Common myeloid progenitor, CD34-positive (primary cell): ENCODE measurements around the gene RSF1.
A peak's percentile ranks its signal among the peaks of the same experiment; 100 is the strongest.
"Not testable (repeated sequence)": the region's sequence is repeated elsewhere in the genome, so short reads cannot be mapped to it uniquely, and the experiment has no call there.

ENCODE experiments used
- CTCF ChIA-PET: fragments of 350-600 bp; sonication (Branson Sonifier 250); formaldehyde crosslinking; loops from one replicate; lab custom pipeline; 2021; ENCODE audit warnings: antibody characterized with exemption; lab: Charles Lee
- POLR2A ChIA-PET: fragments of 350-600 bp; sonication (Branson Sonifier 250); formaldehyde crosslinking; loops from one replicate; lab custom pipeline; 2021; ENCODE audit warnings: antibody characterized with exemption; lab: Charles Lee
- DNase-seq, 3 donors: peaks; one replicate each; pipeline versions ENCODE4 v3.0.0 to v3.0.0-alpha.2; 2013
- H3K27ac ChIP-seq, 2 experiments: 1 replicate in 1 of 2; 2 replicates in 1 of 2; pipeline ENCODE4 v1.7.0; 2013; ENCODE audit warnings: inconsistent platforms in 2 of 2, low read length in 2 of 2, mild to moderate bottlenecking in 2 of 2, low read depth in 1 of 2, moderate library complexity in 1 of 2; ENCODE audit not compliant: severe bottlenecking in 2 of 2, insufficient read depth in 1 of 2, poor library complexity in 1 of 2
- H3K27me3 ChIP-seq, 5 experiments: replicated peaks in 2 of 5; 1 replicate in 3 of 5; 2 replicates in 2 of 5; pipeline versions ENCODE4 v1.6.1 to v1.7.0; 2013; ENCODE audit warnings: low read length in 4 of 5, mild to moderate bottlenecking in 2 of 5, moderate library complexity in 2 of 5, inconsistent platforms in 1 of 5; ENCODE audit not compliant: insufficient read depth in 5 of 5, control insufficient read depth in 4 of 5
- H3K36me3 ChIP-seq, 4 experiments: 1 replicate in 2 of 4; 2 replicates in 2 of 4; pipeline versions ENCODE4 v1.6.1 to v1.7.0; 2013; ENCODE audit warnings: low read length in 3 of 4, control low read depth in 1 of 4, mild to moderate bottlenecking in 1 of 4; ENCODE audit not compliant: control insufficient read depth in 4 of 4, insufficient read depth in 4 of 4
- H3K4me1 ChIP-seq, 4 experiments: 1 replicate in 3 of 4; 2 replicates in 1 of 4; pipeline versions ENCODE4 v1.6.1 to v1.7.1; 2013; ENCODE audit warnings: low read length in 3 of 4, mild to moderate bottlenecking in 3 of 4, control low read depth in 1 of 4, inconsistent platforms in 1 of 4, moderate library complexity in 1 of 4; ENCODE audit not compliant: control insufficient read depth in 4 of 4, insufficient read depth in 4 of 4; ENCODE audit errors: control extremely low read depth in 1 of 4
- H3K4me3 ChIP-seq, 7 experiments: 1 replicate in 4 of 7; 2 replicates in 3 of 7; pipeline versions ENCODE4 v1.5.1 to v1.7.0; 2013; ENCODE audit warnings: mild to moderate bottlenecking in 7 of 7, low read length in 6 of 7, moderate library complexity in 6 of 7, inconsistent platforms in 2 of 7, low read depth in 2 of 7, control low read depth in 1 of 7; ENCODE audit not compliant: insufficient read depth in 4 of 7, control insufficient read depth in 1 of 7; ENCODE audit errors: extremely low read depth in 1 of 7
- H3K9me3 ChIP-seq, 5 experiments: 1 replicate in 4 of 5; 2 replicates in 1 of 5; pipeline versions ENCODE4 v1.6.1 to v1.7.1; 2013; ENCODE audit warnings: low read length in 4 of 5, mild to moderate bottlenecking in 2 of 5, inconsistent platforms in 1 of 5, low read depth in 1 of 5, moderate library complexity in 1 of 5; ENCODE audit not compliant: control insufficient read depth in 4 of 5, insufficient read depth in 2 of 5; ENCODE audit errors: control extremely low read depth in 1 of 5
- WGBS: methylation state at CpG from one replicate; pipeline ENCODE4 v1.1.5; 2013; ENCODE audit not compliant: insufficient coverage; 5-methylcytosine and 5-hydroxymethylcytosine counted together

Gene RSF1

GRCh38 chr11:77851503-77851902, 31.0 kb upstream of the RSF1 start:
- POLR2A ChIA-PET, result no interaction called here
- Histone ChIP-seq H3K4me3 (no peak overlapping the region), H3K4me1 (no peaks in the 10 kb centered on the region), H3K27ac (no peak overlapping the region), H3K27me3 (no peaks in the 10 kb centered on the region), H3K9me3 (peaks cover 3 to 31% (median 20%) of the 10 kb centered on the region in 5 experiments), H3K36me3 (peaks cover 8 to 65% (median 17%) of the 10 kb centered on the region in 4 experiments)
- CTCF ChIA-PET, result no interaction called here
- DNase-seq, result no peak
- 100% methylated on average over 1 of the region's 1 CpG for WGBS

DNA sequence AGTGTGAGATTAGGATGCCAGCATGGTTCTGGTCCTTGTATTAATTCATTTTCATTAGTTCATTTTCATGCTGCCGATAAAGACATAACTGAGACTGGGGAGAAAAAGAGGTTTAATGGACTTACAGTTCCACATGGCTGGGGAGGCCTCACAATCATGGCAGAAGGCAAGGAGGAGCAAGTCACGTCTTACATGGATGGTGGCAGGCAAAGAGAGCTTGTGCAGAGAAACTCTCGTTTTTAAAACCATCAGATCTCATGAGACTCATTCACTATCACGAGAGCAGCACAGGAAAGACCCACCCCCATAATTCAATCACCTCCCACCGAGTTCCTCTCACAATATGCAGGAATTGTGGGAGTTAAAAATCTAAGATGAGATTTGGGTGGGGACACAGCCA, 23.2 kb upstream of the RSF1 start:
- DNase-seq, H3K27me3 ChIP-seq, H3K4me3 ChIP-seq, H3K27ac ChIP-seq, CTCF ChIA-PET, POLR2A ChIA-PET: not testable (repeated sequence)
- H3K4me1 ChIP-seq, result peaks cover 0 to 16% (median 5%) of the 10 kb centered on the region in 4 experiments
- H3K9me3 ChIP-seq, result peaks cover 3 to 27% (median 7%) of the 10 kb centered on the region in 5 experiments
- peaks cover 12 to 46% (median 24%) of the 10 kb centered on the region in 4 experiments for H3K36me3 ChIP-seq
- WGBS, result no CpG with 5 or more reads among the region's 5 CpGs

DNA sequence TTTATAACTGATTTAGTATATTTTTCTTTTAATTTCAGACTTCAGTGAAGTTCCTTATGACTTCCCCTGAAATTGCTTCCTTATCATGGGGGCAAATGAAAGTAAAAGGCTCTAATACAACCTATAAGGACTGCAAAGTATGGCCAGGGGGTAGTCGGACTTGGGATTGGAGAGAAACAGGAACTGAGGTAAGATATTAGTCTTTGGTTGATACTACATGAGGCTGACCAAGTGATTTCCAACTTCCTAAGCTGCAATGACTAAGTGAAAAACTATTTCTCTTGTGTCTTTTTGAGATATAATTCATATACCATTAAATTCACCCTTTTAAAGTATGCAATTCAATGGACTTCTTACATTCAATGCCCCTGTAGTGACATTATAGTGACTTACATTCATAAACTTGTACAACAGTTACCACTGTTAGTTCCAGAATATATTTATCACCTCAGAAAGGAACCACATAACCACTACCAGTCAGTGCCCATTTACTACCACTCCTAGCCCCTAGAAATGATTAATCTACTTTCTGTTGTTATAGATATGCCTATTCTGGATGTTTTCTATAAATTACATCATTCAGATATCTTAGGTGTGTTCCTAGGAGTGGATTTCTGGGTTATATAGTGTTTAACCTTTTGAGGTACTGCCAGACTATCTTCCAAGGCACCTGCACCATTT, 22.1 kb upstream of the RSF1 start:
- ChIA-PET CTCF (no interaction called here), POLR2A (no interaction called here)
- whole genome bisulfite sequencing, result no CpG with 5 or more reads among the region's 1 CpG

DNA sequence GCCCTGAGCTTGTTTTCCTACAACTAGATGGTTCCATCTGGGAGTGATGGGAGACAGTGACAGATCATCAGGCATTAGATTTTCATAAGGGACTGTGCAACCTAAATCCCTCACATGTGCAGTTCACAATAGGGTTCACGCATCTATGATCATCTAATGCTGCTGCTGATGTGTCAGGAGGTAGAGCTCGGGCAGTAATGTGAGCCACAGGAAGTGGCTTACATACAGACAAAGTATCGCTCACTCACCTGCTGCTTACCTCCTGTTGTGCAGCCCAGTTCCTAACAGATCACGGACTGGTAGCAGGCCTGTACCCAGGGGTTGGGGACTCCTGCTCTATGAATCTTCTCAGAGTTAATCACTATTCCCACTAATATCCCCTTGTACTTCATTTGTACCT, 12.8 kb upstream of the RSF1 start:
- H3K9me3 ChIP-seq, result peaks cover 0 to 12% (median 0%) of the 10 kb centered on the region in 5 experiments
- no peak overlapping the region for H3K27ac ChIP-seq
- no peak for DNase-seq
- H3K4me3 ChIP-seq, result no peak overlapping the region
- peaks cover 2 to 6% (median 3%) of the 10 kb centered on the region in 4 experiments for H3K36me3 ChIP-seq
- ChIA-PET POLR2A (no interaction called here), CTCF (interaction anchor here (0.6 kb wide), 1 partner anchor 13 kb away, joined by 3 read pairs; no protein-coding TSS in a partner anchor)
- H3K27me3 ChIP-seq, result no peaks in the 10 kb centered on the region
- H3K4me1 ChIP-seq, result no peaks in the 10 kb centered on the region
- 100% methylated on average over 4 of the region's 4 CpGs for WGBS

More for the DNA sequence above, 22.1 kb upstream of the RSF1 start:
- DNase-seq, result peak in 2 of 3 donors; percentile 58 to 69
- peak overlapping the region in 2 of 7 experiments; percentile 14 to 28 for H3K4me3 ChIP-seq
- no peak overlapping the region for H3K27ac ChIP-seq
- H3K36me3 ChIP-seq, result peaks cover 12 to 44% (median 23%) of the 10 kb centered on the region in 4 experiments
- H3K27me3 ChIP-seq, result no peaks in the 10 kb centered on the region
- peaks cover 0 to 16% (median 5%) of the 10 kb centered on the region in 4 experiments for H3K4me1 ChIP-seq
- peaks cover 3 to 27% (median 7%) of the 10 kb centered on the region in 5 experiments for H3K9me3 ChIP-seq

DNA sequence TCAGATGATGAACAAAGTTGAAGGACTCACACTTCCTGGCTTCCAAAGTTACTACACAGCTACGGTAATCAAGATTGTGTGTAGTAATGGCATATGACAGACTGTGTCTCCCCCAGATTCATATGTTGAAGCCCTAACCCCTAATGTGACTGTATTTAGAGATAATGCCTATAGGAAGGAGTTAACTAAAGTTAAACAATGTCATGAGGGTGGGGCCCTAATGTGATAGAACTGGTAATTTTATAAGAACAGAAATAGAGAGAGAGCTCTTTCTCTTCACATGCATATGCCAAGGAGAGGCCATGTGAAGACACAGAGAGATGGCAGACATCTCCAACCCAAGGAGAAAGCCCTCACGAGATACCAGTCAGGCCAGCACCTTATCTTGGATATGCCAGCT, 8.4 kb upstream of the RSF1 start:
- WGBS, result no CpG with 5 or more reads among the region's 2 CpGs
- H3K4me1 ChIP-seq, result peaks cover 0 to 3% (median 2%) of the 10 kb centered on the region in 4 experiments
- H3K4me3 ChIP-seq, result no peak overlapping the region
- H3K27ac ChIP-seq, result no peak overlapping the region
- ChIA-PET POLR2A (no interaction called here), CTCF (no interaction called here)
- H3K27me3 ChIP-seq, result no peaks in the 10 kb centered on the region
- H3K36me3 ChIP-seq, result peaks cover 0 to 6% (median 2%) of the 10 kb centered on the region in 4 experiments
- peaks cover 0 to 12% (median 2%) of the 10 kb centered on the region in 5 experiments for H3K9me3 ChIP-seq
- DNase-seq, result no peak

DNA sequence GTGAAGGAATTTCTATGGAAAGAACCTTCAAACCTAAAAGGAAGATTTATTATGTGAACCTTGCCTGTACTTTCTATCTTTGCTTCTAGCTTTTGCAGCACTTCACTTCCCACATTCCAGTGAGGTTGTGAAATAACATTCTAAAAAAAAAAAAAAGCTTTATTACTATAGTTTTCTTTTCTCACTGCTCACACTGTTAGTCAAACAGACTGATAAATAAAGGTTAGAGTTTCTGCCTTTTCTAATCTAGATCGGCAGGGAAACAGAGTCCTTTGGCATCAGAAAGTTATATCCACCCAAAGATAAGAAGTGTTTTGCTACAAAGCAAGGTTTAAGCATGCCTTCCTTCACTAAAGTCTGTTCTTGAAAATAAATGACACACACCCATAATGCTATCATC, 3.3 kb upstream of the RSF1 start:
- ChIA-PET CTCF (no interaction called here), POLR2A (interaction anchor here (0.6 kb wide), 1 partner anchor 122 kb away, joined by 3 read pairs; no protein-coding TSS in a partner anchor)
- DNase-seq, result no peak
- Histone ChIP-seq H3K27me3 (no peaks in the 10 kb centered on the region), H3K9me3 (peaks cover 0 to 2% (median 0%) of the 10 kb centered on the region in 5 experiments), H3K4me3 (peak overlapping the region in 2 of 7 experiments; percentile 2 to 13), H3K27ac (peak overlapping the region in 1 of 2 experiments; percentile 47), H3K4me1 (peaks cover 10 to 26% (median 19%) of the 10 kb centered on the region in 4 experiments), H3K36me3 (no peaks in the 10 kb centered on the region)
- WGBS, result no CpG with 5 or more reads among the region's 1 CpG

GRCh38 chr11:77822126-77822525, 1.6 kb upstream of the RSF1 start:
- CTCF ChIA-PET, result not testable (repeated sequence)
- POLR2A ChIA-PET, result interaction anchor here (0.8 kb wide), 1 partner anchor 14 kb away, joined by 3 read pairs; no protein-coding TSS in a partner anchor

More at GRCh38 chr11:77822126-77822525, 1.6 kb upstream of the RSF1 start:
- not testable (repeated sequence) for H3K36me3 ChIP-seq, DNase-seq, H3K27me3 ChIP-seq, H3K27ac ChIP-seq, H3K9me3 ChIP-seq
- Histone ChIP-seq H3K4me3 (peak overlapping the region in 4 of 7 experiments; percentile 98 to 100 (median 100)), H3K4me1 (peaks cover 13 to 35% (median 24%) of the 10 kb centered on the region in 4 experiments)
- WGBS, result 98% methylated on average over 4 of the region's 13 CpGs
